Measurements from ENCODE around the gene ABCC8. TPM values are rescaled to one million over a fixed set of nuclear protein-coding genes. Genes with fewer than 3 reads are reported as not detected.

The ABCC8 gene
- total RNA-seq, 1 donor, result 0.27 TPM

- no peak for DNase-seq (ENCODE audit: low read depth in 2 of 3, low spot score in 2 of 3)
Measured at GRCh38 chr11:17506314-17506713, 29.7 kb upstream of the ABCC8 start.

DNA sequence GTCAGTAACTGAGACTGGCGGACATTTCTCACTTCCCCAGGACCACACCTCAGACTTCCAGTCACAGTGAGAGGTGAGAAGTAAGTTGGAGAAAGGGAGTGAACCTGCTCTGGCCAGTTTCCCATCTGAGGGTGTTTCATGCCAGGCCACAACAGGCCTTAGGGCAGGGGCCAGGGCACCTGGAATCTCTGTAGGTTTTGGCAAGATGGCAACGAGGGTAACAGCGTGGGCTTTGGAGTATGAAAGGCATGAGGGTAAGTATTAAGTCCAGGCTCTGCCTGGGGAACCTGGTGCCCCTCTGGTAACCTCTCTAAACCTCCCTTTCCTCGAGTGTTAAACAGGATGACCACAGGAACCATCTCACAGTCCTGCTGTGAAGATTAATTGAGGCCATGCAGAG lies 28.5 kb upstream of the ABCC8 start:
- DNase-seq (ENCODE audit: low read depth in 2 of 3, low spot score in 2 of 3), result no peak

- peak; percentile 23 to 87 (median 58) for DNase-seq (ENCODE audit: low read depth in 2 of 3, low spot score in 2 of 3)
Measured at GRCh38 chr11:17504330-17505107, 27.9 kb upstream of the ABCC8 start.

DNA sequence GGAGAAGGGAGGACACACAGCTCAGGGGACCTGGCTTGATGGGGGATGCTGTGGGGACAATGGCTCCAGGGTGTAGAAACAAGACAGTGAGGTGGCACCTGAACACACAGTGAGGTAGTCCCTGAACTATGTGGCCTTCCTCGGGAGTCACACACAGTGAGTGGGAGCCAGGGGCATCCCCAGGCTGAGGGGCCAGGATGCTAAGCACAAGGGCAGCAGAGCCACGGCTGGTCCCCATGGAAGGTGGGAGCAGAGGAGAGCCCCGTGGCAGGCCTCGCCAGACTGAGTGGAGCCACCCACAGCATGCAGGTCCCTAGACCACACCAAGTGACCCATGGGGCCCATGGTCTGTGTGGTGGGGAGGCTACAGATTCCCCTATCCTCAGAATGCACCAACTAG lies 26.0 kb upstream of the ABCC8 start:
- no peak for DNase-seq (ENCODE audit: low read depth in 2 of 3, low spot score in 2 of 3)

DNA sequence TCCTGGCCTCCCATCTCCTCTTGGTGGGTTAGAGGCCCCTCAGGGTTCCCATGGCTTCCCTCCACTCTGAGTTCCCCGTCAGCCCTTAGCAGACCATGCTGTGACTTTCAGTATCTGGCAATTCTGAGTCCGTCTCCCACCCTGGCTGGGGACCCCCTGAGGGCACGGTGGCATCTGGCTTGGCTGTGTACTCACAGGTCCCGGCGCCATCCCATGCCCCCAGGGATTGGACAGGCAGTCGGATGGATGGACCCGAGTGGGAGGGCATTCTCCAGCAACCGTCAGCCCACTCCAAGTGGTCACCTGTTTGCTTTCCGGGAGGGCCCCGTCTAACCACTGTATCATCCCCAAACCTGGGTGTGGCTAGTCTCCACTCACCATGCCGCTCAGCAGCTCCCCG lies 24.0 kb upstream of the ABCC8 start:
- no peak for DNase-seq (ENCODE audit: low read depth in 2 of 3, low spot score in 2 of 3)

DNA sequence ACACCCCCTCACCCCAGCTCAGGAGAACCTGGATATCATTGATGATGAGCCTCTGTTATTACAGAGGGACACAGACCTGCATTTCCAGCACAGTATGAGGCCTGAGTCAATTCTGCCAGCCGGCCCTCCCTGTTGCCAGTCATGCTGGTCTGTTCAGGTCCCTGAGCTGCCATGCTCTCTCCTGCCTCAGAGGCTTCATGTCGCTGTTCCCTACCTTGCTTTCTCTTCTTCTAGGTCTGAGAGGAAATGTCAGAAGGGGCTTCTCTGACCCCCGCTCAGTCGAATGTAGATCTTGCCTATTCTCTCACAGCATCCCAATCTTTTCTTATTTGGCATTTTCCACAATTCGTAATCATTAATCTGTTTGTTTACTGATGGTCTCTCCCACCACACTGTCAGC lies 21.8 kb upstream of the ABCC8 start:
- DNase-seq (ENCODE audit: low read depth in 2 of 3, low spot score in 2 of 3), result no peak

DNA sequence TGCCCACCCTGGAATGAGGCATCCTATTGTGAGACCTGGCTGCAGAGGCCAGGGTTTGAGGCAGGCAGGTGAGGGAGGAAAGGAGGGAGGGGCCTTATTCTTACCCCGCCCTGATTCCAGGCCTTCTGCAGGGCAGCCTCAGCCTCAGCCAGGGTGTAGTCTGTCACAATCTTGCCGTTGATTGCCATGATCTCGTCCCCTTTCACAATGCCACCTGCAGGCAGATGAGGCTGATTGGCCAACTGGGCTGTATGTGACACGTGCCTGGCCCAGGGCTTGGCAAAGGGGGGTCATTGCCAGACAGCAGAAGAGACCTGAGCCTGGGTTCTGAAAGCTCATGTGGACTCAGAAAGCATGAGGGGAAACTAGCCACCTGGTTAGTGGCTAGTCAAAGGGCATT lies 21.4 kb upstream of the ABCC8 start:
- no peak for DNase-seq (ENCODE audit: low read depth in 2 of 3, low spot score in 2 of 3)

DNA sequence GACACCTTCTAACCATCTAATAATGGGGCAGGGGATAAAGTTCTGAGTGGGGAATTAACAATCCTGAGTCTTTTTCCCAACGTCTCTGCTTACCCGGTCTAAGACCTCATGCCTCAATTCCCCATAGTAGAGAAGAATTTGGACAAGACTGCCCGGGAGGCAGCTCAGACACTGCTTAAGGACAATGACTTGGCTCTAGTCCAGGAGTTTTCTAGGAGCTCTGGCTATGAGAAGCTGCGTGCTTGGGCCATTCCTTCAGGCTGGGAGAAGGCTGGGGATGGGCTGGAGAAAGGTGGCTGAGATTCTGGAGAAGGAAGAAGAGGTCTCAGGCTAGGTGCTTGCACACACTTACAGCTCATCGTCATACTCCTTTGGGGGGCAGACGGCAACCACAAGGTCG lies 19.8 kb upstream of the ABCC8 start:
- no peak for DNase-seq (ENCODE audit: low read depth in 2 of 3, low spot score in 2 of 3)

GRCh38 chr11:17494019-17494418 lies 17.4 kb upstream of the ABCC8 start:
- DNase-seq (ENCODE audit: low read depth in 2 of 3, low spot score in 2 of 3), result no peak

DNA sequence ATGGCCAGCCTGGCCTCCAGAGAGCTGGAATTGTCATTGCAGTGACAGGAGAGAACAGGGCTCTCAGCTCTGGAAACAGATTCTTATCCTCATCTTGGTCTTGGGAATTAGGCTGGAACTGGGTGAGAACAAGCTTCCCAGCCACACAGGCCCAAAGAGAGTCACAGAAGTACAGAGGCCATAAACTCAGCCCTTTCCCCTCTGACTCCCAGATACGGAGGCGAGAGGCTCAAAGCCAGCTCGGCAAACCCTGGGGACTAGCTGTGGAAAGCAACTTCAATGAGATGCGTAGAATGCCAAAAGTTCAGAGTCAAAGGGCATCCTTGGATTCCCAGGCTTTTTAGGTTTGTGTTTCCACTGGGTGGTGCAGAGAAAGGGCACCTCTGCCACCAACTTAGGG lies 14.3 kb upstream of the ABCC8 start:
- no peak for DNase-seq (ENCODE audit: low read depth in 2 of 3, low spot score in 2 of 3)

- DNase-seq (ENCODE audit: low read depth in 2 of 3, low spot score in 2 of 3), result no peak
Measured at GRCh38 chr11:17490232-17490631, 13.6 kb upstream of the ABCC8 start.

DNA sequence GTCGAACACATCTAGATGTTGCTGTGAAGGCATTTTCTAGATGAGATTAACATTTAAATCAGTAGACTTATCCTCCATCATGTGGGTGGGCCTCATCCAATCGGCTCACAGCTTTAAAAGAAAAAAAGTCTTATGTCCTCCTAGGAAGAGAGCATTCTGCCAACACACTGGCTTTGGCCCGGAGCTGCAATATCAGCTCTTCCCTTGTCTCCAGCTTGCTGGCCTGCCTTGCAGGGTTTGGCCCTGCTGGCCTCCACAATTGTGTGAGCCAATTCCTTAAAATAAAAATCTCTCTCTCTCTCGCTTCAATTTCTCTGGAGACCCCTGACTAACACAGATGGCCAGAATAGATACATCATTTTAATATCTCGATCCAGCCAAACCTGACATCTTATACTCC lies 13.1 kb upstream of the ABCC8 start:
- DNase-seq (ENCODE audit: low read depth in 2 of 3, low spot score in 2 of 3), result no peak

- DNase-seq (ENCODE audit: low read depth in 2 of 3, low spot score in 2 of 3), result no peak
Measured at GRCh38 chr11:17488563-17488962, 11.9 kb upstream of the ABCC8 start.

DNA sequence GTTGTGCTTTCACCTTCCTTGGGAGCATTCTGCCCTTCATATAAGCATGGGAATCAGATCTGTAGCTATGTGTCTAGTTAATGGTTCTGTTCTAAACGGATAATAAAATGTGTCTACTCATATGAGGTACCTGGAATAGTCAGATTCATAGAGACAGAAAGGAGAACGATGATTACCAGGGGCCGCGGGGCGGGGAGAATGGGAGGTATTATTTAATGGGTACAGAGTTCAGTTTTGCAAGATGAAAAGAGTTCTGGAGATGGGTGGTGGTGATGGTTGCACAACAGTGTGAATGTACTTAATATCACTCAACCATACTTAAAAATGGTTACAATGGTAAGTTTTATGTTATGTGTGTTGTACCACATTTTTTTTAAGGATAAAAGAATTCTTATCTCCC lies 10.0 kb upstream of the ABCC8 start:
- no peak for DNase-seq (ENCODE audit: low read depth in 2 of 3, low spot score in 2 of 3)

DNA sequence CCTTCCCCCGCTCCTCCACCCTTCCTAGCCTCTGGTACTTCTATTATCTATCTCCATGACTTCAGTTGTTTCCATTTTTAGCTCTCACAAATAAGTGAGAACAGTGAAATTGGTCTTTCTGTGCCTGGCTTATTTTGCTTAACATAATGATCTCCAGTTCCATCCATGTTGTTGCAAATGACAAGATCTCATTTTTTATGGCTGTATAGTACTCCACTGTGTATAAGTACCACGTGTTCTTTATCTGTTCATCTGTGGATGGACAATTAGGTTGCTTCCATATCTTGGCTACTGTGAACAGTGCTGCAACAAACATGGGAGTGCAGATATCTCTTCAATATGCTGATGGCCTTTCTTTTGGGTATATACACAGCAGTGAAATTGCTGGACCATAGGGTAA lies 6.9 kb upstream of the ABCC8 start:
- no peak for DNase-seq (ENCODE audit: low read depth in 2 of 3, low spot score in 2 of 3)

DNA sequence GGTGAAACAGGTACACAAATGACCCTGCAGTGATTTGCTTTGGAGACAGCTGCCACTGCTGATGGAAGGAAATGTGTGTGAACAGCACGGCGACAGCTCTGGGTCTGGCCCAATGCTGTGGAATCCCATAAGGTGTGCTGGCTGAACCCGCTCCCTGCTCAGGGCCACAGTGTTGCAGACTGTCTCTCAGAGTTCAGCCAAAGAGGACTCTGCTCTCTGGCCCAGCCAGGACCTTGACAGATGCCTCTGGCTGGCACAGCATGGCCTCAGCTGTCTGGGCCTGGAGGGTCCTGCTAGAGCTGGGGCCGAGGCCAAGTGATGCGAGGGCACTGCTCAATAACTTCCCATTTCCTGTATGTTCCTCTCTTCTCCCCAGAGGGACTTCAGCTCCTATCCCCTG lies 5.3 kb upstream of the ABCC8 start:
- no peak for DNase-seq (ENCODE audit: low read depth in 2 of 3, low spot score in 2 of 3)

DNA sequence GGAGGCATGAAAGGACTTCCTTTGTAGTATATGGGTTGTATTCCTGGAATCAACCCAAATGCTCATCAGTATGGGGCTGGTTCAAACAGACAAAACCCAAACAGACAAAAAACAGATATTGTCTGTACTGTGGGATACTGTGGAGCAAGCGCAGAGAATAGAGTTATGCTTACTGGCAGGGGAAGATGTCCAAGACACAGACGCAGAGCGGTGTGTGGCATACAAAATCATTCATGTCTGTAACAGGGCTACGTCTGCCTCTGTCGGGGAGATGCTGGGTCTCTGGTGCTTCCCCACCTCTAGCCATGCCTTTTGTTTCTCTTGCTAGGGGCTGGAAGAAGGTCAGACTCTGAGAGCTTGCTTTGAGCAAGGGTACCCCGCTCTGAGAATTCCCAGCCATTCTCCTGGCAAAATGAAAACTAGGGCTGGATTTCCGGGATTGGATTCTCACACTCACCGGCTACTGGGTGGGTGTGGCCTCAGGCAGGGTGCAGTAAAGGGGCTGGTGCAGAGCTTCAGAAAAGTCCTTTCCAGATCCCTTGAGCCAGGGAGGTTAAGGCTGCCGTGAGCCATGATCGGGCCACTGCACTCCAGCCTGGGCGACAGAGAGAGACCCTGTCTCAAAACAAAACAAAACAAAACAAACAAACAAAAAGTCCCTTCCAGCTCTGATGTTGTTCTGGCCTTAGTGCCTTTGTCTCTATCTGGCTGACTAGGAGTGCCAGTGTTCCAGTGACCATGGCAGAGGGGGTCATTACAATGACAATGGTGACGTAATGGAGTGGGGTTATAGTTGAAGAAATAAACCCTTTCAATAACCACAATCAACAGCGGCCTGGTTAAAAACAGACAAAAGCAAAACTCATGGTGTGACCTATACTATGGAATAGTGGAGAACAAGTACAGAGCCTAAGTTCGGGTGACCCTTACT lies 2.9 kb upstream of the ABCC8 start:
- peak in 1 of 3 donors; percentile 10 for DNase-seq (ENCODE audit: low read depth in 2 of 3, low spot score in 2 of 3)

GRCh38 chr11:17478070-17478469 lies 1.4 kb upstream of the ABCC8 start:
- no peak for DNase-seq (ENCODE audit: low read depth in 2 of 3, low spot score in 2 of 3)

GRCh38 chr11:17477361-17477760 lies 716 bp upstream of the ABCC8 start:
- no peak for DNase-seq (ENCODE audit: low read depth in 2 of 3, low spot score in 2 of 3)

DNA sequence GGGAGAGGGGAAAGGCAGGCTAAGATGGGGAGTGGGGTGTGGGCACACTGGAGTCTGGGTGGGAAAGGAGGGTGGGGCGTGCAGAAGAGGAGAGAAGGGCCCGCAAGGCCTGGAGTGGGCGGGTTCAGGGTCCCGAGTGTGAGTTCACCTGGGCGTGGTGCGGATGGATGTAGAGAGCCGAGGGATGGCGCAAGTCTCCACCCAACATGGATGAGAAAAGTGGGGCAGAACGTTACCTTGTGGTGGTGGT lies 364 bp upstream of the ABCC8 start:
- DNase-seq (ENCODE audit: low read depth in 2 of 3, low spot score in 2 of 3), result no peak

- DNase-seq (ENCODE audit: low read depth in 2 of 3, low spot score in 2 of 3), result peak in 1 of 3 donors; percentile 11
Measured at GRCh38 chr11:17475666-17476316, 854 bp downstream of the ABCC8 start.
